A204.1 (cell line): ENCODE data around the gene HCFC1.

Experiments
- FAIRE-seq: peaks from 2 replicates; lab custom pipeline; 2012; peaks lifted over from hg19 to GRCh38; lab: Jason Lieb, UNC

The HCFC1 gene

GRCh38 chrX:153973127-153974002 lies 1.7 kb upstream of the HCFC1 start:
- FAIRE-seq: no peak

- FAIRE-seq: no peak
These were observed 929 bp upstream of the HCFC1 start, which contains the start of gene TMEM187 for GRCh38 chrX:153972368-153973126. TSS of gene TMEM187 (plus strand) at chrX:153972754. CDS start at chrX:153982063, 9,309 bp downstream.

DNA sequence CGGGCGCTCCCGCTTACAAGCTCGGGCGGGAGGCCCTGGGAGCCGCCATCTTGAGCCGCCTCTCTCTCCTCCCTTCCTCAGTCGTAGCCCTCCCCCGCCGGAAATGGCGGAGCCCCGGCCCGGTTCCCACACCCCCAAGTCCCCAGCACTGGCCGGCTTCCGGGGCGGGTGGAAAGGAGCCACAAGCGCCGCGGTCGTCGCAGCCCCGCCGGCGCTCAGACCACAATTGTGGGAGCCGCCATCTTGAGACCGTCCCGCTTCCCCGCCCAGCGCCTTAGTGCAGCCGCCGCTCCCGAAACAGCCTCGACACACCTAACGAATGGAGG lies 531 bp downstream of the HCFC1 start:
- FAIRE-seq: peak; percentile 66

- no peak for FAIRE-seq
These were observed 1.1 kb downstream of the HCFC1 start for GRCh38 chrX:153970357-153971123.

DNA sequence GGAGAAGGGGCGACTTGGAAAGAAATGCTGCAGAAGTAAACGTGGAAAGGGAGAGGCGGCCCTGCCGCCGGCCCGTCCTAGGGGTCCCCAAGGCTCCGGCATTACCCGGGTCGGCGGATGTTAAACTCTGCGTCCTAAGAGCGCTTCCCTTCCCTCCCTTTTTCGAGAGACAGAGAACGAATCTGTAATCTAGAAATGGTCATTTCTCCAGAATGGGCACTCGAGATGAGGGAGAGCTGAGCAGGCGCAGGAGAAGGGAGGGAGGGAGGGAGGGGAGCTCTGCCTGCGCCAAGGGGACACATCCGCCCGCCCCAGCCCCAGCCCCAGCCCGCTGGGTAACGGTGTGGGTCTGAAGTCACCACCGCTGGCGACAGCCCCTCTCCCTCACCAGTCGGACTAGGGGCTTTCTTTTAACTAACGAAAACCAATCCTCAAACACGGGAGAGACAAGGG lies 1.7 kb downstream of the HCFC1 start:
- FAIRE-seq: no peak

DNA sequence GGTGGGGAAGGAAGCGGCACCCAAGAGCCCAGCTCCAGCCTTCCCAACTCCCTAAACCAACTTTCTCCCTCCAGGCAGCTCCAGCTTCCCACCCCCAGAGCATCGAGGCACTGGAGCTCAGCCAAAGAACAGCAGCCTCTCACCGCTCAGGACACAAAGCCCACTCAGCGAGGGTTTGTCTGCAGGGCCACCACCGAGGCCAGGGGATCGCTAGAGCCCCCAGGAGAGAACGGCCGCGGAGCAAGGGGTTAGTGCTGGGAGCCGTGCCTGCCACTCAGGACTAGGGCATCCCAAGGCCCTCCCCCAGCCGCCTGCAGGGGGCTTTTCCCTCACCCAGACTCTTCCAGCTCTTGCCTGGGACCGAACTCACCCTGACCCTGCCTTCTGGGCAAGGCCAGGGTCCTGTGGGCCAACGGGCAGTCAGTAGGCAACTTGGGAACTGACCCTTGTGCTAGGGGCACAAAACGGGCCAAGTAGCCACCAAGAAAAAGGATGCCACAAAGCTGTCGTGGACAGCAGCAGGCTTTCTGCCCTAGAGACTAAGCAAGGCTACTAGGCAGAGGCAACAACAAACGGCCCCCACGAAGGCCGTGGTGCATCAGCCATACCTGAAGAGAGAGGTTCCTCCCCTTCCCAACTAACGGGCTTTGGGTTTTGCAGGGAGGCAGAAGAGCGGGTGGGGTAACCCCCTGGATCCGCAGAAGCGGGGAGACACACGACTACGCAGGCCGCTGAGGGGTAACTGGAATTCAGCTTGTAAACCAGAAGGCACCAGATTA lies 2.3 kb downstream of the HCFC1 start:
- no peak for FAIRE-seq

DNA sequence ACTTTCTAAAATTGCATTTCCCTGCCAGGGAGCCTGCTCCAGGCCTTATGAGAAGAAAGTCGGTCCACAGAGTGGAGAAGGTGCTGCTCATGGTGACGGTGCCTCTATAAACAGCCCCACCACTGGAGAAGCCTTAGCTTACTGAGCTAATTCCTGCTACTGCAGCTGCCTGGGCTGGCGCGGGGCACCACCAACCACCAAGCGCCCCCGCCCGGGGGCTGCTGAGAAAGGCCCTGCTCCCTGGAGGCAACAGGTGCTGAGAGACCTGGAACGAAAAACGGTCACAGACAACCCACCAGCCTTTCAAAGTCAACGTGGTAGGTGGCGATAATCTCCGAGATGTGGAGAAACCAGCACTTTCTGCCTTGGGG lies 2.9 kb downstream of the HCFC1 start:
- FAIRE-seq: no peak

DNA sequence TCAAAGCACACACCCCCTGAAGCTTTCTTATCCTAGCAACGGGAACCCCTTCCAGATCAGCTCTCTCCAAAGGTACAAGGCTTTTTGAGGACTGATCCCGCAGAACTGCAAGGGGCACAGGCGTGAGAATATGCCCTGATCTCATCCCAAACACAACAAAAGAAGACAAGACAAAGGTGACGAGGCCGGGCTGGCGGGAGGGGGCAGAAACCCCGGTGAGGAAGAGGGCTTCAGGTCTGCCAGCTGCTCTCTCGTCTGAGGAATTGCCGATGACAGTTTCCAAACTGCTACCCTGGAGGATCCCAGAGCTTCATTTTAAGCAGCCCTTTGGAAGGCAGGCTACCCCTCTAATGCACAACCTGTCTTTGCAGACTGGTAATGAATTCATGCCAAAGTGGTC lies 3.4 kb downstream of the HCFC1 start:
- FAIRE-seq: no peak

- no peak for FAIRE-seq
These were observed 3.9 kb downstream of the HCFC1 start for GRCh38 chrX:153967536-153968224.

GRCh38 chrX:153966841-153967535 lies 4.6 kb downstream of the HCFC1 start:
- FAIRE-seq: no peak

DNA sequence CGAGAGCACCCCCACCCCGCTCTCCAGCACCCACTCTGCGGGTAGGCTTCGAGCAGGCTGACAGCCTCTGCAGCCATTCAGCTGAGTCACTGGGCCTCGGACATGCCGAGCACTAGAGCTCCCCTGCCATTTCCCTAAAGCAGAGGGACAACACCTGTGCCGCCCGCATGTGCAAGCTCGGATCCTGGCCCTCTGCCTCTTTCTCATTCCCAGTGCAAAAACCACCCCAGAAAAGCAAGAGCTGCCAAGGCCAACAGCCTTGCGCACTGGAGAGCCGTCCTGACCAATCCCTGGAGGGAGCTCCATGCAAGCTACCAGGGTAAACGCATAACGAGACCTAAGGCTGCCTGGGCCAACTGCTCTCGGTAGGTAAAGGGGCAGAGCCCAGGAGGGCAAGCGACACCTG lies 5.3 kb downstream of the HCFC1 start:
- no peak for FAIRE-seq

DNA sequence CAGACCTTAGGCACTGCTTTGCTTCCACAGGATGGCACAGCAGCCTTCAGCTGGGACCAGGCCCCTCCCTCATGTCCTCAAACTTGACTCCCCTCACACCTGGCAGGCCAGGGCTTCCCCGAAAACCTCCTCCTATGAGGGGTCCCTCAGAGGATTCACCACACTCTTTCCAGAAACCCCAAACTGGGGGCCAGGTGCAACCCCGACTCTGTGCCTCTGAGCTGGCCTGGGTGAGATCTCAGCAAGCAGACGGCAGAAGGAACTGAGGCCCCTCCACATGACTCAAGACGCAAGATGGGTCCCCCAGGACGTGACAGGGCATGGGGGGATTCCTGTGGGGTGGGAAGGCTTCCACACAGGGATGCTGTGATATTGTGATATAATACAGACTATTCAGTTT lies 6.2 kb downstream of the HCFC1 start:
- no peak for FAIRE-seq

GRCh38 chrX:153964105-153964504 lies 7.5 kb downstream of the HCFC1 start:
- no peak for FAIRE-seq

DNA sequence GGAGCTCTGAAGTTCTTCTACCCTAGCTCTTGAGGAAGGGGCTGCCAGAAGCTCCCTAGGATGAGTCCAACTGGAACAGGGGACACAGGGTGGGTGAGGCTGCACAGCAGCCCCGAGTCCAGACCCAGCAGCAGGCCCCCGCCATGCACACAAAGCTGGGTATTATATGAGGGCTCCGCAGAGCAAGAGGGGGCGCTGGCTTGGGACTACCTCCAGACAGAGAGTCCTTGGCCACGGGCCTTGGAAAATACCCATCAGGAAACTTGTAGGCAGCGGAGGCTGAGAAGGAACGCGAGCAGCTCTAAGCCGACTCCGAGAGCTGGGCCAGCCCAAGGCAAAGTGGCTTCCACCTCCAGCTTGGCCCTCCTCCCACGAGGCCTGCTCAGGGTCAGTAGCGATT lies 8.1 kb downstream of the HCFC1 start:
- FAIRE-seq: no peak

DNA sequence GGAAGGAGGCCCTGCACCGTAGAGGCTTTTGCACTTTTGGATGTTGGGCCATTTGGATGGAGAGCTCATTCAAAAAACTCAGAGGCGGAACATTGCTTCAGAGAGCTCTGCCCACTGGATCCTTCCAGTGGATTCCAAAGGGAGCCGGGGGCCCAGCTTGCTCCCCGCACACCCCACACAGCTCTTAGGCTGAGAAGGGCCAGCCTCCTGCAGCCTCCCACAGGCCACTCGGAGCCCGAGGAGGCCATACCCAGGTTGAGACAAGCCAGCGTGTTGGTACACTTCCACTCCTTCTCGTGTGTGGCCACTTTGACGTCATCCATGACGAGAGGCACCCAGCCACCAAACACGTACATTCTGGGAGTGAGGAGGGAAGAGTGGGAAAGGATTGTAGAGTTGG lies 10.3 kb downstream of the HCFC1 start:
- FAIRE-seq: no peak

DNA sequence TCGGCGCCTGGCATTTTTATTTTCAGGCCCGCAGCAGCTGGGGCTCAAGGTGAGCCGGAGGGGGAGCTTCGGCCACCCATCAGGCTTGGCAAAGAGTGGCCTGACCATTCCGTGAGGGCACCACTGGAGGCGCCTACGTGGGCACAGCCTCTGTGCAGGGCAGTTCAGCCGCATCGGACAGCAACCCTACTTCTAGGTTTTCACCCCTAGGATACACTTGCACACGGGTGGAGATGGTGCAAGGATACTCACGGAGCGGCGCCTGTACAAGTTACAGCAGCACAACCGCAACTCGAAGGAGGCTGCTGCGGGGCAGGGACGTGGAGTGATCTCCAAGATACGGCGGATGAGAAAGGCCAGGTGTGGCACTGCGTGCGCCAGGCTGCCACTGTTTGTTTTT lies 10.8 kb downstream of the HCFC1 start:
- no peak for FAIRE-seq

DNA sequence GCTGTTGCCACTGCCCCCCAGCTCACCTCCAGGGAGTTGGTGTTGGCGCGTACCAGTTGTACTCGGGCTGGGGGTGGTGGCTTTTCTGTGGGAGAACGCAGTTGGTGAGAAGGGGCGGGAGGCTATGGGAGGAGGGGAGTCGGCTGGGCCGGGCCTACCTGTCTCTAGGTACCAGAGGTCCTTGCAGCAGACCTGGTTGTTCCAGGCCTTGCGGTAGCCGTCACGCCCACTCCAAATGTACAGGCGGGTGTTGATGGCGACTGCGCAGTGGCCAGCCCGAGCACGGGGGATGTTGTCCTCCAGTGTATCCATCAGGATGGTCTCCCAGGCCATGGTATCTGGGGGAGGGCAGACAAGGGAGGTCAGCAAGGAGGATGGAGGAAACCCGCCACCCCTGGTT lies 11.5 kb downstream of the HCFC1 start:
- no peak for FAIRE-seq

- FAIRE-seq: no peak
These were observed 12.0 kb downstream of the HCFC1 start for GRCh38 chrX:153959649-153960048.

GRCh38 chrX:153958605-153959004 lies 13.0 kb downstream of the HCFC1 start:
- no peak for FAIRE-seq

DNA sequence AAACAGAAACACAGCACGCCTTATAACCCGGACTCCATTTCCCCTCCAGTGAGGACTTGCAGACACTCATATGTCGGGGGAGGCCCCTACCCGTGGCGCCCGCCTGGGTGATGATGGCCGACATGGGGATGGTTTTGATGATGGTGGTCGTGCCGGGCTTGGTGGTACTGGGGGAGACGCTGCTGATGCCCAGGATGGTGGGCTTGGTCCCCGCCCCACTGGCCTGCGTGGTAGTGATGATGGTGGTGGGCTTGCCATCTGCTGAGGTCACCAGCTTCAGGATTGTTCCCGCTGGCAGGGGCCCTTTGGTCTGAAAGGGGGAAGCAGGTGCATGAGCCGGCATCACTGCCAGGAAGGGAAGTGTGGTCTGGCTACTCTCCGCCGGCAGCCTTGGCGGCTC lies 14.4 kb downstream of the HCFC1 start:
- no peak for FAIRE-seq
